Measurements from ENCODE around the gene EME2.

DNA sequence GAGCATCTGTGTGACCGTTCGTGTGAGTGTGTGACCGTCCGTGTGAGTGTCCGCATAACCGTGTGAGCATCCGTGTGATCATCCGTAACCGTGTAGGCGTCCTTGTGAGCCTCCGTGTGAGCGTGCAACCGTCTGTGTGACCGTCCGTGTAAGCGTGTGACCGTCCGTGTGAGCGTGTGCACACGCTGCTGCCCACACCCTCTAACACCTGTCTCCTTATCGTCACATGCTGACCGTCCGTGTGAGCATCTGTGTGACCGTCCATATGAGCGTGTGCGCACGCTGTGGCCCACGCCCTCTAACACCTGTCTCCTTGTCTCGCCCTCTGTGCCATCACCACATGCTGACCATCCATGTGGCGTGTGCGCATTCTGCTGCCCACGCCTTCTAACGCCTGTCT lies 32.4 kb upstream of the EME2 start:
- TF ChIP-seq EZH2 (IDR thresholded peaks at IDR 0.05; ENCODE audit: borderline replicate concordance, insufficient read depth, low read depth, low read length, poor library complexity, severe bottlenecking) (no peak), CTCF (IDR thresholded peaks at IDR 0.05) (no peak)

Measured in B cell (primary cell).